HepG2 (cell line): ENCODE measurements around the gene ZBTB20.

ENCODE experiments used
- KAT2B ChIP-seq: fragments of 150-350 bp; IDR thresholded peaks from 2 replicates; pipeline ENCODE4 v1.6.1; 2014; ENCODE audit warnings: low read depth, low read length, borderline replicate concordance
- TF ChIP-seq, protein P1 (sequence below): fragments of 450-650 bp; IDR thresholded peaks from 2 replicates; pipeline ENCODE4 v1.6.1; 2017; ENCODE audit warnings: mild to moderate bottlenecking

DNA sequence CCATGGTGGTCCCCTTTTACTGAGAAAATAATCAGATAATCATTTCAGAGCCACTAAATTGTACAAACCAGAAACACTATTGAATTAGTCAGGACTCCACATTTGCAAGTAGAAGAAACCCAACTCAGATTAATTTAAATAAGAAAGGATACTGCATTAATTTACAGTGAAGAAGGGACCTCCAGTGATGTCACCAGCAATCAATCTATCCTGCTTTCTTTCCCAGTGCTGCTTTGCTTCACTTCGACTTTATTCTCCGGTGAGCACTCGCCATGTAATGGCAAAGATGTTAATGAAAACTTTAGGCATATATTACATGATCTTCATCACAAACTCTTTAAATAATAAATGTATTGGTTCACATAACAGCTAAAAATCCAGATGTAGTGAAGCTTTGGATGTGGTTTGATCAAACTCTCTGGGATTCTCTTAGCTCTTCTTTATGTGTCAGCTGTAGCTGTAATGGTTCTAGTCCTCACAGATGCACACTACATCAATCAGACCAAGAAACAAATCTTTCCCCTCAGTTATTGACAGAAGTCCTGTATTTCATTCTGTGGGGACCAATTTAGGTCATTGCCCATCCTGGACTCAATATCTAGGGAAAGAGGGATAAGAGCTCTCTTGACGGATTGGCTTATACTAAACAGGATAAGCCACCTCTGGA, 14.2 kb upstream of the ZBTB20 start:
- TF ChIP-seq, protein P1, sequence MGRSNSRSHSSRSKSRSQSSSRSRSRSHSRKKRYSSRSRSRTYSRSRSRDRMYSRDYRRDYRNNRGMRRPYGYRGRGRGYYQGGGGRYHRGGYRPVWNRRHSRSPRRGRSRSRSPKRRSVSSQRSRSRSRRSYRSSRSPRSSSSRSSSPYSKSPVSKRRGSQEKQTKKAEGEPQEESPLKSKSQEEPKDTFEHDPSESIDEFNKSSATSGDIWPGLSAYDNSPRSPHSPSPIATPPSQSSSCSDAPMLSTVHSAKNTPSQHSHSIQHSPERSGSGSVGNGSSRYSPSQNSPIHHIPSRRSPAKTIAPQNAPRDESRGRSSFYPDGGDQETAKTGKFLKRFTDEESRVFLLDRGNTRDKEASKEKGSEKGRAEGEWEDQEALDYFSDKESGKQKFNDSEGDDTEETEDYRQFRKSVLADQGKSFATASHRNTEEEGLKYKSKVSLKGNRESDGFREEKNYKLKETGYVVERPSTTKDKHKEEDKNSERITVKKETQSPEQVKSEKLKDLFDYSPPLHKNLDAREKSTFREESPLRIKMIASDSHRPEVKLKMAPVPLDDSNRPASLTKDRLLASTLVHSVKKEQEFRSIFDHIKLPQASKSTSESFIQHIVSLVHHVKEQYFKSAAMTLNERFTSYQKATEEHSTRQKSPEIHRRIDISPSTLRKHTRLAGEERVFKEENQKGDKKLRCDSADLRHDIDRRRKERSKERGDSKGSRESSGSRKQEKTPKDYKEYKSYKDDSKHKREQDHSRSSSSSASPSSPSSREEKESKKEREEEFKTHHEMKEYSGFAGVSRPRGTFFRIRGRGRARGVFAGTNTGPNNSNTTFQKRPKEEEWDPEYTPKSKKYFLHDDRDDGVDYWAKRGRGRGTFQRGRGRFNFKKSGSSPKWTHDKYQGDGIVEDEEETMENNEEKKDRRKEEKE, result no peak
- TF ChIP-seq KAT2B, result no peak
